GM23338 (cell line): ENCODE results near the gene TMC1. TPM values are rescaled to one million over a fixed set of nuclear protein-coding genes. Genes with fewer than 3 reads are reported as not detected.
"Not testable (repeated sequence)": the region's sequence is repeated elsewhere in the genome, so short reads cannot be mapped to it uniquely, and the experiment has no call there.

Experiments
- ATAC-seq: fragments of 200-7000 bp; cut with Tn5 transposase; 3 replicates; pipeline ENCODE4 v1.9.1; 2020
- DNase-seq: peaks from one replicate; pipeline ENCODE4 v3.0.0-alpha.2; 2015; ENCODE audit warnings: low spot score
- H2AFZ ChIP-seq: fragments of 200-600 bp; sonication (generic); 2 replicates; pipeline ENCODE4 v1.8.0; 2016; ENCODE audit warnings: antibody characterized with exemption, mild to moderate bottlenecking, moderate library complexity
- H3F3A ChIP-seq: fragments of 200-600 bp; sonication (generic); replicated peaks from 2 replicates; pipeline ENCODE4 v1.8.0; 2017; ENCODE audit warnings: antibody characterized with exemption, mixed run types, low read depth
- H3K27ac ChIP-seq: fragments of 200-600 bp; sonication (generic); 2 replicates; pipeline ENCODE4 v1.6.1; 2016; ENCODE audit warnings: low read depth
- H3K27me3 ChIP-seq: fragments of 200-600 bp; sonication (generic); 2 replicates; pipeline ENCODE4 v1.8.0; 2016; ENCODE audit warnings: mild to moderate bottlenecking, mixed run types, moderate library complexity; ENCODE audit not compliant: insufficient read depth
- H3K36me3 ChIP-seq: fragments of 200-600 bp; sonication (generic); 2 replicates; pipeline ENCODE4 v1.8.0; 2016; ENCODE audit warnings: mild to moderate bottlenecking; ENCODE audit not compliant: insufficient read depth
- H3K4me1 ChIP-seq: fragments of 200-600 bp; sonication (generic); 2 replicates; pipeline ENCODE4 v1.8.0; 2016; ENCODE audit warnings: mild to moderate bottlenecking, moderate library complexity; ENCODE audit not compliant: insufficient read depth
- H3K4me2 ChIP-seq: fragments of 200-600 bp; sonication (generic); 2 replicates; pipeline ENCODE4 v1.7.1; 2017; ENCODE audit warnings: mixed run types
- H3K4me3 ChIP-seq: fragments of 200-600 bp; sonication (generic); 2 replicates; pipeline ENCODE4 v1.6.1; 2016; ENCODE audit warnings: mixed run types
- H3K79me2 ChIP-seq: fragments of 200-600 bp; sonication (generic); replicated peaks from 2 replicates; pipeline ENCODE4 v1.8.0; 2017; ENCODE audit warnings: mild to moderate bottlenecking; ENCODE audit not compliant: insufficient read depth
- H3K9me2 ChIP-seq: fragments of 200-600 bp; sonication (generic); 2 replicates; pipeline ENCODE4 v1.8.0; 2017; ENCODE audit not compliant: insufficient read depth
- H4K20me1 ChIP-seq: fragments of 200-600 bp; sonication (generic); replicated peaks from 2 replicates; pipeline ENCODE4 v1.8.0; 2017; ENCODE audit warnings: mild to moderate bottlenecking; ENCODE audit not compliant: insufficient read depth
- H3K27ac Mint-ChIP-seq: 2 replicates; pipeline ENCODE4 v1.8.0; 2020; ENCODE audit warnings: inconsistent platforms, mild to moderate bottlenecking, moderate library complexity, mixed read lengths
- H3K27me3 Mint-ChIP-seq: 3 replicates; pipeline ENCODE4 v1.8.0; 2022; ENCODE audit warnings: low read depth, mild to moderate bottlenecking, moderate library complexity, mixed read lengths, inconsistent platforms; ENCODE audit not compliant: insufficient read depth, poor library complexity
- H3K36me3 Mint-ChIP-seq: 3 replicates; pipeline ENCODE4 v1.8.0; 2021; ENCODE audit warnings: low read depth, mild to moderate bottlenecking, inconsistent platforms, moderate library complexity, mixed read lengths
- H3K4me1 Mint-ChIP-seq: 3 replicates; pipeline ENCODE4 v1.8.0; 2020; ENCODE audit warnings: mild to moderate bottlenecking, inconsistent platforms, mixed read lengths
- H3K4me3 Mint-ChIP-seq: 3 replicates; pipeline ENCODE4 v1.8.0; 2021; ENCODE audit warnings: moderate library complexity, mild to moderate bottlenecking, inconsistent platforms, mixed read lengths
- H3K9me3 Mint-ChIP-seq: 3 replicates; pipeline ENCODE4 v1.8.0; 2020; ENCODE audit warnings: moderate library complexity, mild to moderate bottlenecking, inconsistent platforms, mixed read lengths
- CREB1 ChIP-seq: fragments of 250-450 bp; sonication (Bioruptor Pico); IDR thresholded peaks from 2 replicates; pipeline ENCODE4 v1.5.0; 2020; ENCODE audit warnings: low read depth, mild to moderate bottlenecking, moderate library complexity
- ETS1 ChIP-seq: IDR thresholded peaks from 2 replicates; pipeline ENCODE4 v1.6.1; 2016; ENCODE audit warnings: antibody characterized with exemption
- EZH2phosphoT487 ChIP-seq: fragments of 200-600 bp; sonication (generic); IDR thresholded peaks from one replicate; pipeline ENCODE4 v1.8.1; 2018; ENCODE audit warnings: antibody characterized with exemption; ENCODE audit not compliant: unreplicated experiment
- JUNB ChIP-seq: IDR thresholded peaks from one replicate; pipeline ENCODE4 v1.6.1; 2016; ENCODE audit warnings: antibody characterized with exemption; ENCODE audit not compliant: unreplicated experiment
- POLR2AphosphoS5 ChIP-seq: IDR thresholded peaks from 2 replicates; pipeline ENCODE4 v1.6.1; 2016; ENCODE audit warnings: antibody characterized with exemption, low read depth
- ZNF331 ChIP-seq: fragments of 250-450 bp; sonication (Bioruptor Pico); IDR thresholded peaks from 2 replicates; pipeline ENCODE4 v1.5.0; 2020; ENCODE audit warnings: low read depth, mild to moderate bottlenecking, moderate library complexity
- polyA plus RNA-seq: library from polyadenylated mRNA; unstranded; fragments of >200 nt; fragmentation: Nextera tagmentation; extraction: Ambion mirVana; gene quantifications from 2 replicates; pipeline ENCODE4 v1.2.1, GENCODE V29; 2016
- total RNA-seq: library from RNA; depleted of rRNA; stranded (reverse); fragments of >200 nt; shearing (Covaris generic); gene quantifications from 2 replicates; pipeline ENCODE4 v1.2.3, GENCODE V29; 2014

TMC1 gene
- total and polyA plus RNA-seq, 2 experiments from 2014 or later, result 0.61 to 1.2 TPM

- peaks cover 2% of the 10 kb centered on the region for H3K27me3 Mint-ChIP-seq
- Histone ChIP-seq H2AFZ (peak overlapping the region; percentile 69), H3F3A (no peaks in the 10 kb centered on the region), H3K27me3 (no peaks in the 10 kb centered on the region), H3K27ac (no peak overlapping the region), H3K4me2 (no peak overlapping the region), H3K36me3 (no peaks in the 10 kb centered on the region), H3K4me3 (no peak overlapping the region), H4K20me1 (no peaks in the 10 kb centered on the region), H3K79me2 (no peaks in the 10 kb centered on the region), H3K9me2 (no peaks in the 10 kb centered on the region), H3K4me1 (no peaks in the 10 kb centered on the region)
- H3K4me3 Mint-ChIP-seq, result no peak overlapping the region
- H3K9me3 Mint-ChIP-seq, result no peaks in the 10 kb centered on the region
- no peak overlapping the region for H3K27ac Mint-ChIP-seq
- peaks cover 18% of the 10 kb centered on the region for H3K4me1 Mint-ChIP-seq
- TF ChIP-seq POLR2AphosphoS5, result no peak
- ATAC-seq, result no peak; the same call in 2 of the 3 replicates
- no peaks in the 10 kb centered on the region for H3K36me3 Mint-ChIP-seq
- no peak for DNase-seq
Observed at GRCh38 chr9:72858089-72858912, 336.9 kb downstream of the TMC1 start.

- not testable (repeated sequence) for H3K27me3 Mint-ChIP-seq, H3K9me2 ChIP-seq, H3K4me2 ChIP-seq, H3K4me1 ChIP-seq, H3F3A ChIP-seq, DNase-seq, H3K27ac Mint-ChIP-seq, H3K4me1 Mint-ChIP-seq, H3K36me3 ChIP-seq, H4K20me1 ChIP-seq, ATAC-seq, H3K27ac ChIP-seq, H3K79me2 ChIP-seq, H3K4me3 ChIP-seq, H3K9me3 Mint-ChIP-seq, H3K36me3 Mint-ChIP-seq, H2AFZ ChIP-seq, H3K27me3 ChIP-seq, H3K4me3 Mint-ChIP-seq
Observed at GRCh38 chr9:72862788-72863187, 341.4 kb downstream of the TMC1 start.

- peaks cover 2% of the 10 kb centered on the region; the same call in 1 of the 3 replicates for H3K9me3 Mint-ChIP-seq
- ATAC-seq (no peak), DNase-seq (no peak)
- H3K4me1 Mint-ChIP-seq, result no peaks in the 10 kb centered on the region
- no peak overlapping the region for H3K4me3 ChIP-seq
- H3K27ac ChIP-seq, result no peak overlapping the region
- H3K4me3 Mint-ChIP-seq, result no peak overlapping the region
- H3K36me3 Mint-ChIP-seq, result no peaks in the 10 kb centered on the region
- no peak overlapping the region for H3K4me2 ChIP-seq
- H3K36me3 ChIP-seq, result no peaks in the 10 kb centered on the region
- H3K4me1 ChIP-seq, result no peaks in the 10 kb centered on the region
- TF ChIP-seq ETS1, result no peak
- TF ChIP-seq POLR2AphosphoS5, result no peak
- no peak for TF ChIP-seq JUNB
- TF ChIP-seq ZNF331, result no peak
- no peak for TF ChIP-seq EZH2phosphoT487
- TF ChIP-seq CREB1 (CRISPR knock-in tag), result no peak
- no peak overlapping the region for H3K27ac Mint-ChIP-seq
- H4K20me1 ChIP-seq, result no peaks in the 10 kb centered on the region
- H3F3A ChIP-seq, result no peaks in the 10 kb centered on the region
- no peaks in the 10 kb centered on the region for H3K79me2 ChIP-seq
- no peak overlapping the region for H2AFZ ChIP-seq
- H3K9me2 ChIP-seq, result no peaks in the 10 kb centered on the region
- no peaks in the 10 kb centered on the region for H3K27me3 Mint-ChIP-seq
- H3K27me3 ChIP-seq, result no peaks in the 10 kb centered on the region
Observed at GRCh38 chr9:72863456-72864094, 342.2 kb downstream of the TMC1 start.
